ENCODE results near the gene RFX4. TPM values are rescaled to one million over a fixed set of nuclear protein-coding genes. Genes with fewer than 3 reads are reported as not detected.

RFX4 gene
- polyA plus RNA-seq, 1 donor (not counting 4 experiments of a cell fraction or from before 2014, with no cell fraction given) = not detected

DNA sequence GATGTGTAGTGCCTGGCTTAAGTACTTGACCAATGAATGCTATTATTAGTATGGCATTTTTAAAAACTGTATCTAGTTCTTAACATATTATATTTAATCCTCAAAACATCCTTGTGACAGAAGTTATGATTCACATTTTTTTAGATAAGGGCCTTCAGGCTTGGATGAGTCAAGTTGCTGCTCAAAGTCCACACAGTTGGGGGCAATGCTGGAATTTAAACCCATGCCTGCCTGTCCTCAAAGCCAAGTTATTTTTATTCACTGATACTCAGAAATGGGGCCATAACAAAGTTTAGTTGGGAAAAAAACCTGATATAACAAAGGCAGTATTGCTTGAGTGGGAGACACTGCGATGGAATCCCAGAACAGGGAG, 50.6 kb downstream of the RFX4 start:
- dilution Hi-C loops (cut with MboI; ENCODE audit: extremely low pct_ligation_motif_present, low sequenced_read_pairs) = no loop called here
- H3K9ac ChIP-seq (ENCODE audit: control insufficient read depth, extremely low read depth, insufficient read depth, low read length) = no peak overlapping the region
- peaks cover 3% of the 10 kb centered on the region for H3K4me1 ChIP-seq (ENCODE audit: control insufficient read depth, extremely low read depth, insufficient read depth, low read length)
- H3K79me2 ChIP-seq (ENCODE audit: control insufficient read depth, insufficient read depth, low read length) = no peaks in the 10 kb centered on the region
- H3K4me3 ChIP-seq (ENCODE audit: control insufficient read depth in 2 of 3, extremely low read depth in 1 of 3, insufficient read depth in 2 of 3, low read depth in 1 of 3, low read length in 3 of 3) = no peak overlapping the region
- FAIRE-seq (no peak), DNase-seq (ENCODE audit: low read depth, low spot score) (no peak)
- H4K20me1 ChIP-seq (ENCODE audit: control insufficient read depth, extremely low read depth, insufficient read depth, low read length) = peaks cover 2% of the 10 kb centered on the region
- no peaks in the 10 kb centered on the region for H3K36me3 ChIP-seq (ENCODE audit: control insufficient read depth in 2 of 2, extremely low read depth in 1 of 2, insufficient read depth in 2 of 2, low read length in 2 of 2)
- H3K9me1 ChIP-seq (ENCODE audit: control insufficient read depth, extremely low read depth, insufficient read depth, low read length) = no peaks in the 10 kb centered on the region
- no peak overlapping the region for H3K27ac ChIP-seq (ENCODE audit: control insufficient read depth, insufficient read depth, low read length)
- H3K27me3 ChIP-seq (ENCODE audit: control insufficient read depth, extremely low read depth, insufficient read depth, low read length) = peaks cover 28% of the 10 kb centered on the region
- no peak overlapping the region for H2AFZ ChIP-seq (ENCODE audit: control insufficient read depth, low read length)
- no peak for TF ChIP-seq EZH2 (IDR thresholded peaks at IDR 0.05; ENCODE audit: low read length)
- TF ChIP-seq, protein P1, sequence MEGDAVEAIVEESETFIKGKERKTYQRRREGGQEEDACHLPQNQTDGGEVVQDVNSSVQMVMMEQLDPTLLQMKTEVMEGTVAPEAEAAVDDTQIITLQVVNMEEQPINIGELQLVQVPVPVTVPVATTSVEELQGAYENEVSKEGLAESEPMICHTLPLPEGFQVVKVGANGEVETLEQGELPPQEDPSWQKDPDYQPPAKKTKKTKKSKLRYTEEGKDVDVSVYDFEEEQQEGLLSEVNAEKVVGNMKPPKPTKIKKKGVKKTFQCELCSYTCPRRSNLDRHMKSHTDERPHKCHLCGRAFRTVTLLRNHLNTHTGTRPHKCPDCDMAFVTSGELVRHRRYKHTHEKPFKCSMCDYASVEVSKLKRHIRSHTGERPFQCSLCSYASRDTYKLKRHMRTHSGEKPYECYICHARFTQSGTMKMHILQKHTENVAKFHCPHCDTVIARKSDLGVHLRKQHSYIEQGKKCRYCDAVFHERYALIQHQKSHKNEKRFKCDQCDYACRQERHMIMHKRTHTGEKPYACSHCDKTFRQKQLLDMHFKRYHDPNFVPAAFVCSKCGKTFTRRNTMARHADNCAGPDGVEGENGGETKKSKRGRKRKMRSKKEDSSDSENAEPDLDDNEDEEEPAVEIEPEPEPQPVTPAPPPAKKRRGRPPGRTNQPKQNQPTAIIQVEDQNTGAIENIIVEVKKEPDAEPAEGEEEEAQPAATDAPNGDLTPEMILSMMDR (optimal IDR thresholded peaks at IDR 0.05 in 1 of 3, IDR thresholded peaks at IDR 0.05 in 1 of 3, conservative IDR thresholded peaks at IDR 0.05 in 1 of 3; ENCODE audit: extremely low read depth in 1 of 3, insufficient read depth in 2 of 3, low read length in 3 of 3) = no peak
- no peaks in the 10 kb centered on the region for H3K9me3 ChIP-seq (ENCODE audit: control insufficient read depth, low read depth, low read length)
- no peak overlapping the region for H3K4me2 ChIP-seq (ENCODE audit: control insufficient read depth, extremely low read depth, insufficient read depth, low read depth, low read length)

DNA sequence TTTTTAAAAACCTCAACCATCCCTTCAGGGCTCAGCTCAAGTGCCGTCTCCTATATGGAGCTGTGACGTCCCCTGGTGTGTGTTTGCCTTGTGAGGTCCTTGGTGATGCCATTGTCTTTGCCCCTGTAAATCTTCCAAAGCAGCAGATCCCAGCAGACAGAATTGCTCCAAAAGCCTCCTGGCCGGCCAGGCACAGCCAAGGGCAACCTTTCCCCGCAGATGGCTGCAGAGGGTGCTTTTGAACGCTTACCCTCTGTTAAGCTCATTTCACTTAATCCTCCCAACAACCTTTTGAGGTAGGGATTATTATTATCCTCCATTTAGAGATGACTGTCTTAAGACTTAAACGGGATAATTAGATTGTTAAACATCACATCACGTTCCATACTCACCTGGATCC, 51.4 kb downstream of the RFX4 start:
- TF ChIP-seq, protein P1 (optimal IDR thresholded peaks at IDR 0.05 in 1 of 3, IDR thresholded peaks at IDR 0.05 in 1 of 3, conservative IDR thresholded peaks at IDR 0.05 in 1 of 3; ENCODE audit: extremely low read depth in 1 of 3, insufficient read depth in 2 of 3, low read length in 3 of 3) = no peak
- TF ChIP-seq EZH2 (IDR thresholded peaks at IDR 0.05; ENCODE audit: low read length) = no peak
- DNase-seq (ENCODE audit: low read depth, low spot score) (no peak), FAIRE-seq (no peak)
- H3K27ac ChIP-seq (ENCODE audit: control insufficient read depth, insufficient read depth, low read length) = no peak overlapping the region
- no peak overlapping the region for H3K4me3 ChIP-seq (ENCODE audit: control insufficient read depth in 2 of 3, extremely low read depth in 1 of 3, insufficient read depth in 2 of 3, low read depth in 1 of 3, low read length in 3 of 3)
- no peak overlapping the region for H3K9ac ChIP-seq (ENCODE audit: control insufficient read depth, extremely low read depth, insufficient read depth, low read length)
- H3K4me2 ChIP-seq (ENCODE audit: control insufficient read depth, extremely low read depth, insufficient read depth, low read depth, low read length) = no peak overlapping the region
- H4K20me1 ChIP-seq (ENCODE audit: control insufficient read depth, extremely low read depth, insufficient read depth, low read length) = peaks cover 2% of the 10 kb centered on the region
- H3K79me2 ChIP-seq (ENCODE audit: control insufficient read depth, insufficient read depth, low read length) = no peaks in the 10 kb centered on the region
- dilution Hi-C loops (cut with MboI; ENCODE audit: extremely low pct_ligation_motif_present, low sequenced_read_pairs) = no loop called here
- no peaks in the 10 kb centered on the region for H3K9me3 ChIP-seq (ENCODE audit: control insufficient read depth, low read depth, low read length)
- H3K9me1 ChIP-seq (ENCODE audit: control insufficient read depth, extremely low read depth, insufficient read depth, low read length) = no peaks in the 10 kb centered on the region
- peaks cover 26% of the 10 kb centered on the region for H3K27me3 ChIP-seq (ENCODE audit: control insufficient read depth, extremely low read depth, insufficient read depth, low read length)
- peaks cover 3% of the 10 kb centered on the region for H3K4me1 ChIP-seq (ENCODE audit: control insufficient read depth, extremely low read depth, insufficient read depth, low read length)
- H3K36me3 ChIP-seq (ENCODE audit: control insufficient read depth in 2 of 2, extremely low read depth in 1 of 2, insufficient read depth in 2 of 2, low read length in 2 of 2) = no peaks in the 10 kb centered on the region
- no peak overlapping the region for H2AFZ ChIP-seq (ENCODE audit: control insufficient read depth, low read length)

Data from keratinocyte (primary cell).